SKM-1 treated with dmso at 0.1 percent for 144 hours (cell line): ENCODE data around the gene TXNIP.

Experiments
- DNase-seq: peaks from one replicate; lab custom pipeline; 2025; ENCODE audit not compliant: unreplicated experiment; lab: John Stamatoyannopoulos, UW

The TXNIP gene

DNA sequence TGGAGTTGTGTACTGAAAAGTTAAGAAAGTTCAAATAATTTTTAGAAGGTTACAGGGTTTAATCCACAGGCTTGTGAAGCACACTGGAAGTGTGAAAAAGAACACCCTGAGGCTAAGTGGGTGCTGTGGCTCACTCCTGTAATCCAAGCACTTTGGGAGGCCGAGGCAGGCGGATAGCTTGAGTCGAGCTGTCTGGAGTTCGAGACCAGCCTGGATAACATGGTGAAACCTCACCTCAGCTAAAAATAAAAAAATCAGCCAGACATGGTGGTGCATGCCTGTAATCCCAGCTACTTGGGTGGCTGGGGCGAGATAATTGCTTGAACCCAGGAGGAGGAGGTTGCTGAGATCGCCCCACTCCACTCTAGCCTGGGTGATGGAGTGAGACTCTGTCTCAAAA, 9.8 kb downstream of the TXNIP start:
- DNase-seq, result no peak

DNA sequence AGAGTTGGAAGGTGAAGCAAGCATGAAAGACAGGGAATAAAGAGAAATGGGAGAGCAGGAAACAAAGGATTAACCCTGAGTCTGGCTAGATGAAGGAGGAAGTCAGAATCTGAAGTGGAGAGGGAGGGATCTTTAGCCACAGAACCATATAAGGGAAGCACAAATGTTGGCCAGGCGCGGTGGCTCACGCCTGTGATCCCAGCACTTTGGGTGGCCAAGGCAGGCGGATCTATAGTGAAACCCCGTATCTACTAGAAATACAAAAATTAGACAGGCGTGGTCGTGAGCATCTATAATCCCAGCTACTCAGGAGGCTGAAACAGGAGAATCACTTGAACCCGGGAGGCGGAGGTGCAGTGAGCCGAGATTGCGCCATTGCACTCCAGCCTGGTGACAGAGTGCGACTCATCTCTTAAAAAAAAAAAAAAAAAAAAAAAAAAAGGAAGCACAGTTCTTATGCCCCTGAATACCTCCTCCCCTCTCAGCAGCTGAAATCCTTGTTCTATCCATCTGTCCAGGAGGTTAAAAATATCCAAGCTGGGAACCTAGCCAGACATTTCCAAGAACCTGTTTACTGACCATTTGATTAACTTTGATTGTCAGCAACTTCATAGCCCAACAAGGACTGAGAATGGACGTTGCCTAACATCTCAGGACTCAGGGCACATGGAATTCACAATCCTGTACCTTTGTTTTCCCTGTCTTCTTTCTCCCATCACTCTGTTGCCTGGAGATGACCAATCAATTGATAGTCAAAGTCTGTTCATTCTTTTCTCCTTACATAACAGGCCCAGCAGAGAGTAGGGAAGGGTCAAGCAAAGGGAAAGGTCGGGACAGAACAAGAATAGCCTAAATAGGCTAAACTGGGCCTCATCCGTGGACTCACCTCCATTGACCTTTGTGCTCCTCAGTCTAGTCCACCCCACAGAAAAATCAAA, 10.6 kb downstream of the TXNIP start:
- peak; percentile 93 for DNase-seq

GRCh38 chr1:145985129-145985501, 11.3 kb downstream of the TXNIP start:
- no peak for DNase-seq

GRCh38 chr1:145983960-145984830, 12.2 kb downstream of the TXNIP start:
- no peak for DNase-seq

- no peak for DNase-seq
These were observed 13.1 kb downstream of the TXNIP start for GRCh38 chr1:145983206-145983675.

DNA sequence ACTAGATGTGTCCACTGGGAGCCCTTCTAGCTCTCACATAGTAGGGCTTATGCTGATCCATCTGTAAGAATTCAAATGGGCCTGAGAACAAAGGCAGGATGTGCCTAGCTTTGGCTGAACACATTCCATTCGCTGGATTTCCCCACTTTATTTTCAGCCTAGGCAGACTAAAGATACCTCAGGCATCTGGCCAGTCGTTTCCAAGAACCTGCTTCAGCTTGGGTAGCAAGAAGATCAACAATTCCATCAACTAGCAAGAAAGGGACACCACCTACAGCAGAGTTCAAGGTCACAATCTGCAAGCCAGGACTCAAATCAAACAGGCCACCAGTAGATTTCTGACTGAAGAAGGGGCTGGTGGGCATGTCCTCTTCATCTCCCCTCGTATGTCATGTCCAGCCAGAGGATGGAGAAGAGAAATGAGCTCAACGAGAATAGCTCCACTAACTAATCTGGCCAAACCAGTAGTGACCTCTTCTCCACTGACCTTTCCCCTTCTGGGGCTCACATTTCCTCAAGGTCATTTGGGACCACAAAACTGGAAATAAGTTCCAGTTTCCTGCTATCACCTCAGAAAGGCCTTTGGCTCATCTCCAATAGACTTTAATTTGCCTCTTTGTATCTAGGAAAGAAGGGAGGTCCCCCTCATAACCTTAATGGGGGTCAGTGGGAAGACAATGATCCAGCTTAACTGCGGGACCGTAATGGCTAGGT, 14.2 kb downstream of the TXNIP start:
- DNase-seq, result no peak

- DNase-seq, result no peak
These were observed 15.9 kb downstream of the TXNIP start for GRCh38 chr1:145980457-145980994.

- peak; percentile 84 for DNase-seq
These were observed 16.5 kb downstream of the TXNIP start for GRCh38 chr1:145979746-145980456.

DNA sequence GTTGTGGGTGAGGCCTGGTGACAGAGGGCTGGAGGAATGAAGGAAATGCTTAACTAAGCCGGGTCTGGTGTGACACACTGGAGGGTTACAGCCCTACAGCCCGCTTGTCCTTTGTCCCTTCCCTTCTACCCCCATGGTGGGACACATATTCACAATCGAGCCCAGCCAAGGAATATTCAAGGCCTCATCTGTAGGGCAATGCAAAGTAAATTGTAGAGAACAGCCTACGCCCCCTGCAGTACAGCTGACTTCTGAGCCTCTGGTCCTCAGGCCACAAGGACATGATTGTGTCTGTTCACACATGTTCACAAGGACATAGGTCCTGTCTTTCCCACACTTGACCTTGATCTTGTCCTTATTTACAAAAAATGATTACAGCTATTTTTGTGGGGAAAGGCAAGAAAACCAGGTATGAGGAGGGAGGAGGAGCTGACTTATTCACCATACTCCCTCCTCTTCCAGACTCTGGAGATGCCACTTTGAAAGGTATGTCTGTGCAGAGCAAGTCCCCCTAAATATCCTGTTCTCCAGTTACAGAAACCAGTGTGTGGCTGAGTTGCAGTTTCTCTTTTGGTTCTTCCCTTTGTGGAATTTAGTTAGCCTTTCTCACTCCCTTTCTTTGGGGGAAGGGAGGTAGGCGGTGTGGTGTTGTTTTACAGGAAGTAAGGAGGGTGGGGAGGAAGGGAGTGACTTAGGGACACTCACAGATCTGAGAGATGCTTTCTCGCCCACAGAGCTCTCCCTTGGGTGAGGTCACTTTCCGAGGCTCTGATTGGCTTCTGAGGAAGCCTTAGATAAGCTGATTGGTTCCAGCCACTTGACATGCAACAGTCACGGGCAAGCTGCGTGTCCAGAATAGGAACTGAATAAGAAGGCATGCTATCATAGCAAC, 17.3 kb downstream of the TXNIP start:
- DNase-seq, result peak; percentile 100

GRCh38 chr1:145978471-145978853, 17.9 kb downstream of the TXNIP start:
- DNase-seq, result no peak

DNA sequence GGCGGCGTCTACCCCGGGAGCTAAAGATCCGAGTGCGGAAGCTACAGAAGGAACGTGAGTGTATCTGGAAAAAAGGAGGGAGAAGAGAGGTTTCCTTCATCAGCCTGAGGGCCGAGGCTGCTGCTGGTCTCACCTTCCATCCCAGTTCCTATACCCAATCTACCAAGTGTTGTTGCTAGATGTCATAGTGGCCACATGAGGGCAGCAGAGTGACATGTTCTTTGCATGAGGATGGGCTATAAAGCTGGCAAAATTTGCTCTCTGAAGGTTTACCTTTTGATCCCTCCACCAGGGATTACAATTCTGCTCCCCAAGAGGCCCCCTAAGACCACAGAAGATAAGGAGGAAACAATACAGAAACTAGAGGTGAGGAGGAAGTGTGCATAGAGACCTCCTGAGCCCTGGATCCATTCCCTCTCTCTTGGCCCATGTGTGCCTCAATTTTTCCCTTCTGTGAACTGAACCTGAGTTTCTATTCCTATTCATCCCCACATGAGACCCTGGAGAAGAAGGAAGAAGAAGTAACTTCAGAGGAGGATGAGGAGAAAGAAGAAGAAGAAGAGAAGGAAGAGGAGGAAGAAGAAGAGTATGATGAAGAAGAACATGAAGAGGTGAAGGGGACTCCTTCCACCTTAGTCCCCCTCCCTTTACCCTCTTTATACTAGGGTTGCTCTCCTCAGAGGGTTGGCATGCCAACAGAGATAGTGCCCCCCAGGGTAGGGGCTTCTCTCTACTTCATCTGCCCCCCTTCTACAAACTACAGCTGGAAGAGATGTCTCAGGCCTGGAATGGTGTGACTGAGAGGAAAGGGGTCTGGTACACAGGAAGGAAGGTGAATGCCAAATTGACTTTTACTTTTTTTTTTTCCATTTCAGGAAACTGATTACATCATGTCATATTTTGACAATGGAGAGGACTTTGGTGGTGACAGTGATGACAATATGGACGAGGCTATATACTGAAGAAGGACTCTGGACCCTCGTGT, 18.6 kb downstream of the TXNIP start:
- DNase-seq, result peak; percentile 86

DNA sequence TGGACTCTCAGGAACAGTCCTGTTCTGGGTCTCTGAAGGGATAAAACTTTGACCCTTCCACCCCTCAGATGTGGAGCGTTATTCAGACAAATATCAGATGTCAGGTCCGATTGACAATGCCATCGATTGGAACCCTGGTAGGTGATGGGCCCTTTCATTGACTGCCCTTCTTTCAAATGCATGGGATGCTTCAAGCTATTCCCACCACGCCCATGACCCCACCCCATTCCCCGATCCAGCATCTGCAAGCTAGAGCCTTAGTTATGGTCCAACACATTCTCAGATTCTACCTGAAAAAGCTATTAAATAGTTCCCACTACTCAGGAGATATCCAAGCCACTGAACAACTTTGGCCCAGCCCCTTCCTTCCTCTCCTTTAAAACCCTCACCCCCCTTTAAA, 19.4 kb downstream of the TXNIP start:
- DNase-seq, result no peak

- no peak for DNase-seq
These were observed 21.2 kb downstream of the TXNIP start for GRCh38 chr1:145975216-145975615.

DNA sequence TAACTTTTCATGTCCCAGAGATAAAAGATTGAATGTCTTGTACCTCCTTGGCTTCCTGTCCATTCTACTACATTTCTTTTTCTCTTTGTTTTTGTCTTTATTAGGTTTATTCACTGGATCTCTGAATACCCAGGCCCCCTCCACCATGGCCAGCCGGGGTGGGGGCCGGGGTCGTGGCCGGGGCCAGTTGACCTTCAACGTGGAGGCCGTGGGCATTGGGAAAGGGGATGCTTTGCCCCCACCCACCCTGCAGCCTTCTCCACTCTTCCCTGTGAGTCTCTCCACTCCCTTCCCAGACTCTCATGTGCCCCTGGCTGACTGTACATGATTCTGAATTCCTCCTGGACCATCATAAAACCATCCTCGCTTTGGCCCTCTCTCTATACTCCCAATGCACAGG, 21.7 kb downstream of the TXNIP start:
- no peak for DNase-seq

- DNase-seq, result no peak
These were observed 23.8 kb downstream of the TXNIP start for GRCh38 chr1:145972580-145972979.

- DNase-seq, result no peak
These were observed 29.1 kb downstream of the TXNIP start for GRCh38 chr1:145967288-145967687.

DNA sequence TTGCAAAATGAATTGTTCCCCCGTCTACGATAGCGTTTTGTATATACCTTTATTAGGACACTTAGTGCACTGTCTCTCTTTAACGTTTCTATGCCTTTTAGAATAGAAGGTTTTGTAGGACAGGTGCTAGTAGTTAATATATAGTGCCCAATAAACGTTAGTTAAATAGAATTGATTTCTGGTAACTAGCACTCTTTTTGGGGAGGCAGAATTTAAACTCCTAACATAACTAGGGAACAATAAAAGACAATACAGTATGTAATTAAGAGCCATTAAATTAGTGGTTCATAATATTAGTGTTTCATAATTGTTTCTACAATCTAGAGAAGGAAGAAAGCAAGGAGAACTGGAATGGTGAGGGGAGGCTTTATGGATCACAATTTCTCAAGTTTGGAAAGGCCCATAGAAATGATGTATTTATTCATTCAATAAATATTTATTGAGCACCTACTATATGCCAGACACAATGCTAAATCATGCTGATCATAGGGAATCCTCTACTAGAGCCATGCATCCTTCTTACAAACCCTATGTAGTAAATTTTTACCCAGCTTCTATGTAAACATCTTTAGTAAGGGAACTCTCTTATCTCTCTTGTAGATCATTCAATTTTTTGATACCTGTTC, 31.1 kb downstream of the TXNIP start:
- no peak for DNase-seq
